Ovary (tissue), 9 donors: ENCODE measurements around the gene KRT31. TPM values are rescaled to one million over a fixed set of nuclear protein-coding genes. Genes with fewer than 3 reads are reported as not detected.
"Not testable (repeated sequence)": the region's sequence is repeated elsewhere in the genome, so short reads cannot be mapped to it uniquely, and the experiment has no call there.

Source experiments
- DNase-seq, 5 donors: peaks; one replicate each; pipeline ENCODE4 v3.0.0-alpha.2; 2019 to 2020
- H3K27ac ChIP-seq, 2 donors: fragments of 200-600 bp; one replicate each; pipeline versions ENCODE4 v1.5.1 to v1.8.0; 2019 to 2022
- H3K27me3 ChIP-seq: fragments of 200-600 bp; one replicate; pipeline ENCODE4 v1.8.0; 2022
- H3K36me3 ChIP-seq: fragments of 200-600 bp; sonication (generic); one replicate; pipeline ENCODE4 v1.5.1; 2019
- H3K4me1 ChIP-seq: one replicate; pipeline ENCODE4 v1.8.1; 2013; ENCODE audit warnings: mild to moderate bottlenecking, moderate library complexity; ENCODE audit not compliant: insufficient read depth
- H3K4me3 ChIP-seq: fragments of 200-600 bp; sonication (generic); one replicate; pipeline ENCODE4 v1.5.1; 2017
- H3K9me3 ChIP-seq, 2 donors: fragments of 200-600 bp in 1 of 2; sonication (generic) in 1 of 2; one replicate each; pipeline versions ENCODE4 v1.5.1 to v1.8.1; 2013 to 2019; ENCODE audit warnings: mild to moderate bottlenecking in 1 of 2, moderate library complexity in 1 of 2
- CTCF ChIP-seq, 3 donors: fragments of 450-650 bp in 2 of 3; fragments of 200-600 bp in 1 of 3; IDR thresholded peaks; one replicate each; pipeline versions ENCODE4 v1.5.1 to v1.8.0; 2016 to 2022; ENCODE audit warnings: antibody characterized with exemption in 3 of 3, mild to moderate bottlenecking in 1 of 3
- EP300 ChIP-seq: sonication (generic); formaldehyde crosslinking; IDR thresholded peaks from one replicate; pipeline ENCODE4 v1.6.1; 2017; ENCODE audit warnings: antibody characterized with exemption
- POLR2A ChIP-seq: fragments of 450-650 bp; IDR thresholded peaks from one replicate; pipeline ENCODE4 v1.6.1; 2017; ENCODE audit warnings: antibody characterized with exemption, mild to moderate bottlenecking, moderate library complexity
- WGBS, 3 donors: extraction: QIAGEN DNeasy Blood & Tissue Kit in 1 of 3; methylation state at CpG; one replicate each; pipeline versions ENCODE4 v1.1.5 to v1.1.7; 2013 to 2017; 5-methylcytosine and 5-hydroxymethylcytosine counted together
- intact Hi-C, 4 donors: fragments of 100-400 bp; cut with DNase I; formaldehyde crosslinking; loops; one replicate each; pipeline versions ENCODE4 v1.11.0 to v1.15.1; 2022 to 2023
- polyA plus RNA-seq, 2 donors: library from polyadenylated mRNA; stranded (reverse); fragments of 200-250 nt in 1 of 2; fragments of 350-450 nt in 1 of 2; fragmentation: Illumina TruSeq in 1 of 2; extraction: RNeasy Lipid Tissue Mini Kit (QIAGEN cat#74804) in 1 of 2; gene quantifications; one replicate each; pipeline ENCODE4 v1.2.3, GENCODE V29; 2013 to 2014
- total RNA-seq, 7 donors: library from RNA; depleted of rRNA in 2 of 7; stranded (reverse); fragments of >200 nt in 2 of 7; fragmentation: NEBNext Ultra II Directional in 3 of 7; extraction: Animal tissue kit (Norgen Biotek cat#: 25700) in 3 of 7; gene quantifications; one replicate each; pipeline versions ENCODE4 v1.1.0 to v1.2.4, GENCODE V29; 2016 to 2023
- donor health status: DM: no; HTN: no; CAD: no; lungs with moderate emphysema.
- donor health status: DM: no; HTN: no; CAD: no.
- donor health status: Bipolar disorder and iron deficiency.
- donor health status: DM: yes; HTN: yes; CAD: no.
- donor health status: DM: no; HTN: no; CAD: no.
- donor health status: DM: yes; HTN: yes; CAD: no.

KRT31 gene
- total and polyA plus RNA-seq, 9 donors: not detected

- Histone ChIP-seq H3K27me3 (no peaks in the 10 kb centered on the region), H3K27ac (no peak overlapping the region), H3K4me3 (no peak overlapping the region), H3K36me3 (no peaks in the 10 kb centered on the region), H3K9me3 (no peaks in the 10 kb centered on the region), H3K4me1 (no peaks in the 10 kb centered on the region)
- 91 to 94% (median 93%) methylated on average over 7 of the region's 7 CpGs for WGBS, 3 donors
- no peak for DNase-seq
- TF ChIP-seq EP300 (no peak), POLR2A (no peak), CTCF (IDR thresholded peaks at IDR 0.05) (no peak)
- intact Hi-C loops: no loop called here
Observed at GRCh38 chr17:41437254-41437653, 39.8 kb upstream of the KRT31 start.

GRCh38 chr17:41434415-41434814, 37.0 kb upstream of the KRT31 start:
- TF ChIP-seq CTCF (IDR thresholded peaks at IDR 0.05) (no peak), POLR2A (no peak), EP300 (no peak)
- Histone ChIP-seq H3K9me3 (no peaks in the 10 kb centered on the region), H3K4me1 (no peaks in the 10 kb centered on the region), H3K36me3 (no peaks in the 10 kb centered on the region), H3K27ac (no peak overlapping the region), H3K4me3 (no peak overlapping the region), H3K27me3 (no peaks in the 10 kb centered on the region)
- intact Hi-C loops: no loop called here
- DNase-seq: no peak
- WGBS, 3 donors: 20 to 23% (median 21%) methylated on average over 5 of the region's 5 CpGs

- Histone ChIP-seq H3K9me3 (no peaks in the 10 kb centered on the region), H3K4me1 (no peaks in the 10 kb centered on the region), H3K27ac (no peak overlapping the region), H3K36me3 (no peaks in the 10 kb centered on the region), H3K4me3 (no peak overlapping the region), H3K27me3 (no peaks in the 10 kb centered on the region)
- intact Hi-C loops: no loop called here
- no peak for TF ChIP-seq POLR2A
- no peak for TF ChIP-seq EP300
- no peak for TF ChIP-seq CTCF (IDR thresholded peaks at IDR 0.05)
- 14 to 39% (median 33%) methylated on average over 4 of the region's 4 CpGs for WGBS, 3 donors
- DNase-seq: no peak
Observed at GRCh38 chr17:41434005-41434404, 36.6 kb upstream of the KRT31 start.

- Histone ChIP-seq H3K4me1 (no peaks in the 10 kb centered on the region), H3K27me3 (no peaks in the 10 kb centered on the region), H3K9me3 (no peaks in the 10 kb centered on the region), H3K36me3 (no peaks in the 10 kb centered on the region), H3K4me3 (no peak overlapping the region), H3K27ac (no peak overlapping the region)
- DNase-seq: no peak
- intact Hi-C loops: no loop called here
- TF ChIP-seq POLR2A: no peak
- 51 to 62% (median 57%) methylated on average over 4 of the region's 4 CpGs for WGBS, 3 donors
Observed at GRCh38 chr17:41433586-41433985, 36.2 kb upstream of the KRT31 start.

GRCh38 chr17:41430376-41430775, 33.0 kb upstream of the KRT31 start:
- WGBS, 3 donors: 95 to 96% (median 96%) methylated on average over 9 of the region's 9 CpGs
- H3K27ac ChIP-seq, H3K36me3 ChIP-seq, H3K4me3 ChIP-seq, H3K4me1 ChIP-seq, H3K27me3 ChIP-seq, DNase-seq, intact Hi-C loops, H3K9me3 ChIP-seq: not testable (repeated sequence)

- Histone ChIP-seq H3K9me3 (no peaks in the 10 kb centered on the region), H3K4me1 (no peaks in the 10 kb centered on the region), H3K27ac (no peak overlapping the region), H3K4me3 (no peak overlapping the region), H3K27me3 (no peaks in the 10 kb centered on the region), H3K36me3 (no peaks in the 10 kb centered on the region)
- intact Hi-C loops: no loop called here
- DNase-seq: no peak
- 83 to 85% (median 85%) methylated on average over 7 of the region's 7 CpGs for WGBS, 3 donors
- TF ChIP-seq POLR2A (no peak), CTCF (IDR thresholded peaks at IDR 0.05) (no peak), EP300 (no peak)
Observed at GRCh38 chr17:41429667-41430066, 32.3 kb upstream of the KRT31 start.
